ENCODE results near the gene SMYD2. TPM values are rescaled to one million over a fixed set of nuclear protein-coding genes. Genes with fewer than 3 reads are reported as not detected.

The SMYD2 gene
- total RNA-seq, 1 donor from 2014 or later: 34.8 TPM

GRCh38 chr1:214361636-214362035 lies 80.7 kb downstream of the SMYD2 start:
- Mint-ChIP-seq H3K4me1 (peaks cover 10% of the 10 kb centered on the region), H3K4me3 (no peak overlapping the region), H3K27ac (no peak overlapping the region), H3K36me3 (peaks cover 63% of the 10 kb centered on the region), H3K27me3 (ENCODE audit: low read depth) (no peaks in the 10 kb centered on the region), H3K9me3 (no peaks in the 10 kb centered on the region)
- TF ChIP-seq, protein P1, sequence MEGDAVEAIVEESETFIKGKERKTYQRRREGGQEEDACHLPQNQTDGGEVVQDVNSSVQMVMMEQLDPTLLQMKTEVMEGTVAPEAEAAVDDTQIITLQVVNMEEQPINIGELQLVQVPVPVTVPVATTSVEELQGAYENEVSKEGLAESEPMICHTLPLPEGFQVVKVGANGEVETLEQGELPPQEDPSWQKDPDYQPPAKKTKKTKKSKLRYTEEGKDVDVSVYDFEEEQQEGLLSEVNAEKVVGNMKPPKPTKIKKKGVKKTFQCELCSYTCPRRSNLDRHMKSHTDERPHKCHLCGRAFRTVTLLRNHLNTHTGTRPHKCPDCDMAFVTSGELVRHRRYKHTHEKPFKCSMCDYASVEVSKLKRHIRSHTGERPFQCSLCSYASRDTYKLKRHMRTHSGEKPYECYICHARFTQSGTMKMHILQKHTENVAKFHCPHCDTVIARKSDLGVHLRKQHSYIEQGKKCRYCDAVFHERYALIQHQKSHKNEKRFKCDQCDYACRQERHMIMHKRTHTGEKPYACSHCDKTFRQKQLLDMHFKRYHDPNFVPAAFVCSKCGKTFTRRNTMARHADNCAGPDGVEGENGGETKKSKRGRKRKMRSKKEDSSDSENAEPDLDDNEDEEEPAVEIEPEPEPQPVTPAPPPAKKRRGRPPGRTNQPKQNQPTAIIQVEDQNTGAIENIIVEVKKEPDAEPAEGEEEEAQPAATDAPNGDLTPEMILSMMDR (IDR thresholded peaks at IDR 0.05; ENCODE audit: unreplicated experiment): no peak
- no peak for DNase-seq (ENCODE audit: low spot score in 2 of 2, unreplicated experiment in 2 of 2)

DNA sequence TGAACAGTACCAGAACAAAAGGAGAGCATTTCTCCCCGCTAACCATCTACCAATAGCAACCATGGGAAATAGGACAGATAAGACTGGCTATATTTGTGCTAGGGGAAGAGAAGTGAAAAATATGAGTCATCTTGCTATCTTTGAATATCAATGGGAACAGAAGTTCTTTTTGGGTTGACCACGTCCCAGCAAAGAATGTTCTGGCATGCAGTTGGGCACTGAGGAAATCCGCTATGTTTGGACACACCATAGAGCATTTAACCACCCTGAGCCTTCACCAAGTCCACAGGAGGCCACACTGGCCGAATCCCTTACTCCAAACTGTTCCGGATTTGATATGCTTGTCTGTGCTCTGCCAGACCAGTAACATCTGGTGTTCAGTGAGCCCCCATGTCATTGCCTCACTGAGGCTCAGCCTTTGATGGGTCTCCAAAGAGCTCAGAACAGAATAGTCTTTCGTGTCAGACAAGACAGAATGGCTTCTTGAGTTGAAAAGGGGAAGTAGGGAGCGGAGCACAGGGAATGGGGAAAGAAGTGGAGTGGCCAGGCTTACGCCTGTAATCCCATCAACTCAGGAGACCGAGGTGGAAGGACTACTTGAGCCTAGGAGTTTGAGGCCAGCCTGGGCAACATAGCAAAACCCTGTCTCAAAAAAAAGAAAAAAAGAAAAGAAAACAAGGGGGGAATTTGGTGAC lies 81.4 kb downstream of the SMYD2 start:
- no peak overlapping the region for H3K27ac Mint-ChIP-seq
- TF ChIP-seq, protein P1 (IDR thresholded peaks at IDR 0.05; ENCODE audit: unreplicated experiment): no peak
- no peaks in the 10 kb centered on the region for H3K9me3 Mint-ChIP-seq
- no peaks in the 10 kb centered on the region for H3K27me3 Mint-ChIP-seq (ENCODE audit: low read depth)
- peaks cover 10% of the 10 kb centered on the region for H3K4me1 Mint-ChIP-seq
- no peak overlapping the region for H3K4me3 Mint-ChIP-seq
- DNase-seq (ENCODE audit: low spot score in 2 of 2, unreplicated experiment in 2 of 2): no peak
- H3K36me3 Mint-ChIP-seq: peaks cover 63% of the 10 kb centered on the region

GRCh38 chr1:214363386-214363785 lies 82.4 kb downstream of the SMYD2 start:
- H3K4me3 Mint-ChIP-seq: no peak overlapping the region
- H3K36me3 Mint-ChIP-seq: peaks cover 58% of the 10 kb centered on the region
- H3K27me3 Mint-ChIP-seq (ENCODE audit: low read depth): no peaks in the 10 kb centered on the region
- peak overlapping the region; percentile 59 for H3K27ac Mint-ChIP-seq
- H3K9me3 Mint-ChIP-seq: no peaks in the 10 kb centered on the region
- DNase-seq (ENCODE audit: low spot score in 2 of 2, unreplicated experiment in 2 of 2): no peak
- TF ChIP-seq, protein P1 (IDR thresholded peaks at IDR 0.05; ENCODE audit: unreplicated experiment): no peak
- peaks cover 10% of the 10 kb centered on the region for H3K4me1 Mint-ChIP-seq

DNA sequence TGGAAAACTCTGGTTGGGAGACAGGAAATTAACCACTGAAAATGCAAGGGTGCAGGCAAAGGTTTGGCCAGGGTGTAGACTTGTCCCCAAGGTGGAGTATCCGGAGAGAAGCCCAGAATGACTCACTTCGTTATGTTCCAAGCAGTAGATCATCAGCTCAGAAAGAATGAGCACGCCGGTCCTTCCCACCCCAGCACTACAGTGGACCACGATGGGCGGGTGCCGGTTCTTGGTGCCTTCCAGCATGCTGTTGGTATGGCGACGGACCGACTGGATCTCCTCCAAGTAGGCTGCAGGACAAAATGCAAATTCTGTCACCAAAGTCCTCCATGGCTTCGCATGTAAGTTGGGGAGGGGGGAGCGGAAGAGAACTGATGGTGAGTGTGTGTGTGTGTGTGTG lies 83.4 kb downstream of the SMYD2 start:
- Mint-ChIP-seq H3K27ac (peak overlapping the region; percentile 59), H3K27me3 (ENCODE audit: low read depth) (no peaks in the 10 kb centered on the region), H3K4me1 (peaks cover 10% of the 10 kb centered on the region), H3K9me3 (no peaks in the 10 kb centered on the region), H3K36me3 (peaks cover 64% of the 10 kb centered on the region), H3K4me3 (no peak overlapping the region)
- no peak for DNase-seq (ENCODE audit: low spot score in 2 of 2, unreplicated experiment in 2 of 2)
- TF ChIP-seq, protein P1 (IDR thresholded peaks at IDR 0.05; ENCODE audit: unreplicated experiment): no peak

- Mint-ChIP-seq H3K4me3 (no peak overlapping the region), H3K9me3 (no peaks in the 10 kb centered on the region), H3K4me1 (peaks cover 13% of the 10 kb centered on the region), H3K27me3 (ENCODE audit: low read depth) (no peaks in the 10 kb centered on the region), H3K36me3 (peaks cover 66% of the 10 kb centered on the region), H3K27ac (no peak overlapping the region)
- TF ChIP-seq, protein P1 (IDR thresholded peaks at IDR 0.05; ENCODE audit: unreplicated experiment): no peak
- no peak for DNase-seq (ENCODE audit: low spot score in 2 of 2, unreplicated experiment in 2 of 2)
Measured at GRCh38 chr1:214364786-214365295, 83.9 kb downstream of the SMYD2 start.

Measured in mesothelial cell of epicardium (in vitro differentiated cells).